Heart left ventricle (tissue), 13 donors: Measurements from ENCODE around the gene CDC42SE2.

Experiments used
- POLR2A ChIP-seq, 2 donors: fragments of 450-650 bp; IDR thresholded peaks; one replicate each; pipeline ENCODE4 v1.6.1; 2017; ENCODE audit warnings: antibody characterized with exemption in 2 of 2, mild to moderate bottlenecking in 2 of 2, moderate library complexity in 2 of 2
- TF ChIP-seq, protein P1 (sequence below), 12 donors: fragments of 200-600 bp; sonication (generic) in 4 of 12; IDR thresholded peaks; one replicate each; pipeline versions ENCODE4 v1.5.0 to v1.8.0; 2018 to 2022; ENCODE audit warnings: antibody characterized with exemption in 12 of 12, mild to moderate bottlenecking in 5 of 12
- donor health status: ischemic (EF 13 %, LVEDD 7.1; RV severe dilation, severe dysfunction).
- donor health status: DM: no; HTN: yes; CAD: no.
- donor health status: DM: no; HTN: no; CAD: no.
- donor health status: ischemic (EF 25% LVEDD 6.9; RV normal size, moderate dysfunction).
- donor health status: ischemic (EF 25% LVEDD 5.7; RV mildly dilated, moderate dysfunction).
- donor health status: ischemic (EF 35%, LVEDD 5.7; RV mildly dilated, moderate dysfunction).
- donor health status: nonischemic (EF 11% LVEDD 7.7; RV severe dilation, severe dysfunction).
- donor health status: DM: yes; HTN: yes; CAD: no.
- donor health status: PGD.
- donor health status: ischemic (EF 29% LVEDD 5.4; RV normal size, mild dysfunction).
- donor health status: nonischemic (EF 23%, LVEDD 6.1; RV moderate dilation, normal function).

DNA sequence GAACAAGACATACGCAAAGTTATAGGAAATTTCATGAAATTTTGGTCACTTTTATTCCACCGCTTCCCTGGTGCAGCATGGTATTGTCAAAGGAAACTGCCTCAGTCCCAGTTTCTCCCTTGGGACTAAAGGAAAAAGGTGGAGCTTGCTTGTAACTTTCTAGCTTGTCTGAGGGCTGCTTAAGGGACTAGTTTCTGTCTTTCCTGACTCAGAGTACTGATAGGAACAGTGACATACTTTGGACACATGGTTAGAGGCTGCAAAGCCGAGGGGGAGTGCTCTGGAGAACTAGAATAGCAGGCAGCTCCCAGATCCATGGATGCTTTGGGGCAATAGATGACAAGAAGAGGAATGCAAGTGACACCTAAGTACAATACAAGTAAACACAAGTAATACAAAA is 136.7 kb downstream of the CDC42SE2 start:
- TF ChIP-seq, protein P1, sequence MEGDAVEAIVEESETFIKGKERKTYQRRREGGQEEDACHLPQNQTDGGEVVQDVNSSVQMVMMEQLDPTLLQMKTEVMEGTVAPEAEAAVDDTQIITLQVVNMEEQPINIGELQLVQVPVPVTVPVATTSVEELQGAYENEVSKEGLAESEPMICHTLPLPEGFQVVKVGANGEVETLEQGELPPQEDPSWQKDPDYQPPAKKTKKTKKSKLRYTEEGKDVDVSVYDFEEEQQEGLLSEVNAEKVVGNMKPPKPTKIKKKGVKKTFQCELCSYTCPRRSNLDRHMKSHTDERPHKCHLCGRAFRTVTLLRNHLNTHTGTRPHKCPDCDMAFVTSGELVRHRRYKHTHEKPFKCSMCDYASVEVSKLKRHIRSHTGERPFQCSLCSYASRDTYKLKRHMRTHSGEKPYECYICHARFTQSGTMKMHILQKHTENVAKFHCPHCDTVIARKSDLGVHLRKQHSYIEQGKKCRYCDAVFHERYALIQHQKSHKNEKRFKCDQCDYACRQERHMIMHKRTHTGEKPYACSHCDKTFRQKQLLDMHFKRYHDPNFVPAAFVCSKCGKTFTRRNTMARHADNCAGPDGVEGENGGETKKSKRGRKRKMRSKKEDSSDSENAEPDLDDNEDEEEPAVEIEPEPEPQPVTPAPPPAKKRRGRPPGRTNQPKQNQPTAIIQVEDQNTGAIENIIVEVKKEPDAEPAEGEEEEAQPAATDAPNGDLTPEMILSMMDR (IDR thresholded peaks at IDR 0.05), result no peak
- no peak for TF ChIP-seq POLR2A (IDR thresholded peaks at IDR 0.05)
